Measurements from ENCODE around the gene KRTAP10-4. TPM values are rescaled to one million over a fixed set of nuclear protein-coding genes. Genes with fewer than 3 reads are reported as not detected.
"Not testable (repeated sequence)": the region's sequence is repeated elsewhere in the genome, so short reads cannot be mapped to it uniquely, and the experiment has no call there.

The KRTAP10-4 gene
- total and polyA plus RNA-seq, 2 donors (not counting 1 experiment from before 2014, with no cell fraction given), result not detected

DNA sequence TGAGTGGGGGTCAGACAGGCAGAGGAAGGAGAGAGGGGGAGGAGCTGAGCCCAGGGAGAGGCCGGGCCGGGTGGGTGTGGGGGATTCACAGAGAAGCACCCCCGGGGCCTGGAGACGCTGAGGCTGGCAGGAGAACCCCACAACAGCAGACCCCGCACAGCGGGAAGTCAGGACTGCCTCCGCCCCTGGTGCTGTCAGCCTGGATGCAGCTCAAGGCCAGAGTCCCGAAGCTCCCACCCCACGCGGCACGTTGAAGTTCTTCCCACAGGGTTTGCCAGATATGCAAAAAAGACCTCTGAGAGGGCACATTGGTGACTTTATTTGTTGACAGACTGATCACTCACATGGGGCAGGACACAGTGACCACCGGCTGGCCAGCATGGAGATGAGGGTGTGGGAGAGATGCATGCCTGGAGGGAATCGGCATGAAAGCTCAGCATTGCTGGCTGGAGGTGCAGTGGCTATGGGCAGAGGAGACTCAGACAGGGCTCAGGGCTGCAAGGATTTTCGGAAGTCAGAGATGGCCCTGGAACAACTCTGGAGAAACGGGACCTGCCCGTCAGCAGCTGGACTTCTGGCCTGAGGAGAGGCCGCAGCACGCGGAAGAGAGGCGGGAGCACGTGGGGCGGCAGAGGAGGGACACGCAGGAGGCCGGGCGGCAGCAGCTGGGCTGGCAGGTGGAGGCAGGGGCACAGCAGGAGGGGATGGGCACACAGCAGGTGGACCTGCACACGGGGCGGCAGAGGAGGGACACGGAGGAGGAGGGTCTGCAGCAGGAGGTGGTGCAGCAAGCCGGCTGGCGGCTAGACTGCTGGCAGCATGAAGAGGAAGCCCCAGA is 15.8 kb upstream of the KRTAP10-4 start:
- Histone ChIP-seq H3K27ac (ENCODE audit: insufficient read depth, low read length) (no peak overlapping the region), H4K20me1 (ENCODE audit: control insufficient read depth, extremely low read depth, insufficient read depth, low read length) (no peaks in the 10 kb centered on the region), H3K9me3 (ENCODE audit: control insufficient read depth, insufficient read depth, low read depth, low read length) (no peaks in the 10 kb centered on the region), H3K79me2 (ENCODE audit: control insufficient read depth, insufficient read depth, low read length) (no peaks in the 10 kb centered on the region), H3K9ac (ENCODE audit: insufficient read depth, low read length) (no peak overlapping the region), H3K36me3 (ENCODE audit: control insufficient read depth, insufficient read depth, low read length) (no peaks in the 10 kb centered on the region), H2AFZ (ENCODE audit: low read length) (no peak overlapping the region), H3K4me3 (replicated peaks in 1 of 4; ENCODE audit: control extremely low read depth in 1 of 4, insufficient read depth in 1 of 4, low read depth in 3 of 4, low read length in 4 of 4) (no peak overlapping the region), H3K4me2 (ENCODE audit: extremely low read depth, insufficient read depth, low read length) (no peak overlapping the region), H3K4me1 (ENCODE audit: control insufficient read depth, extremely low read depth, insufficient read depth, low read length) (no peaks in the 10 kb centered on the region), H3K27me3 (ENCODE audit: control insufficient read depth, insufficient read depth, low read length) (no peaks in the 10 kb centered on the region)
- no peak for DNase-seq (ENCODE audit: low read depth in 2 of 2)
- TF ChIP-seq CTCF (conservative IDR thresholded peaks at IDR 0.05 in 1 of 2, IDR thresholded peaks at IDR 0.05 in 1 of 2; ENCODE audit: low read depth in 1 of 2, low read length in 2 of 2) (no peak), EZH2 (IDR thresholded peaks at IDR 0.05; ENCODE audit: low read length, missing control alignments) (no peak)

DNA sequence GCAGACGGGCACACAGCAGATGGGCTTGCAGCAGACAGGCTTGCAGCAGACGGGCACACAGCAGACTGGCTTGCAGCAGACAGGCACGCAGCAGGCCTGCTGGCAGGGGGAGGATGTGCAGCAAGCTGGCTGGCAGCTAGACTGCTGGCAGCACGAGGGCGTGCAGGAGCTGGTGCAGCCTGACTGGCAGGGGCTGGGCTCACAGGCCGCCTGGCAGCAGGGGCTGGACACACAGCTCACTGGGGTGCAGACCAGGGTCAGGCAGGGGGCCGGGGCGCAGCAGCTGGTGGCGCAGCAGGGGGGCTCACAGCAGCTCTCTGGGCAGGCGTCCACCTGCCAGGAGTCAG is 15.2 kb upstream of the KRTAP10-4 start:
- not testable (repeated sequence) for H3K4me3 ChIP-seq (replicated peaks in 1 of 4; ENCODE audit: control extremely low read depth in 1 of 4, insufficient read depth in 1 of 4, low read depth in 3 of 4, low read length in 4 of 4); H3K79me2 ChIP-seq (ENCODE audit: control insufficient read depth, insufficient read depth, low read length); H3K9me3 ChIP-seq (ENCODE audit: control insufficient read depth, insufficient read depth, low read depth, low read length); H3K27ac ChIP-seq (ENCODE audit: insufficient read depth, low read length); H2AFZ ChIP-seq (ENCODE audit: low read length); H3K27me3 ChIP-seq (ENCODE audit: control insufficient read depth, insufficient read depth, low read length); H3K4me1 ChIP-seq (ENCODE audit: control insufficient read depth, extremely low read depth, insufficient read depth, low read length); H3K36me3 ChIP-seq (ENCODE audit: control insufficient read depth, insufficient read depth, low read length); H3K4me2 ChIP-seq (ENCODE audit: extremely low read depth, insufficient read depth, low read length); DNase-seq (ENCODE audit: low read depth in 2 of 2); H4K20me1 ChIP-seq (ENCODE audit: control insufficient read depth, extremely low read depth, insufficient read depth, low read length); H3K9ac ChIP-seq (ENCODE audit: insufficient read depth, low read length)

GRCh38 chr21:44558695-44559094 is 14.8 kb upstream of the KRTAP10-4 start, which contains the start of gene KRTAP10-3:
KRTAP10-3 (minus strand) TSS chr21:44558795; CDS start chr21:44558715, 80 bp downstream.
- no peak for TF ChIP-seq EZH2 (IDR thresholded peaks at IDR 0.05; ENCODE audit: low read length, missing control alignments)
- no peak for TF ChIP-seq CTCF (conservative IDR thresholded peaks at IDR 0.05 in 1 of 2, IDR thresholded peaks at IDR 0.05 in 1 of 2; ENCODE audit: low read depth in 1 of 2, low read length in 2 of 2)
- Histone ChIP-seq H3K4me1 (ENCODE audit: control insufficient read depth, extremely low read depth, insufficient read depth, low read length) (no peaks in the 10 kb centered on the region), H3K4me2 (ENCODE audit: extremely low read depth, insufficient read depth, low read length) (no peak within 1 kb of the TSS), H2AFZ (ENCODE audit: low read length) (no peak within 1 kb of the TSS), H3K36me3 (ENCODE audit: control insufficient read depth, insufficient read depth, low read length) (no peaks in the 10 kb centered on the region), H3K9ac (ENCODE audit: insufficient read depth, low read length) (no peak within 1 kb of the TSS), H3K79me2 (ENCODE audit: control insufficient read depth, insufficient read depth, low read length) (no peaks in the 10 kb centered on the region), H3K4me3 (replicated peaks in 1 of 4; ENCODE audit: control extremely low read depth in 1 of 4, insufficient read depth in 1 of 4, low read depth in 3 of 4, low read length in 4 of 4) (no peak within 1 kb of the TSS), H4K20me1 (ENCODE audit: control insufficient read depth, extremely low read depth, insufficient read depth, low read length) (no peaks in the 10 kb centered on the region), H3K27me3 (ENCODE audit: control insufficient read depth, insufficient read depth, low read length) (no peaks in the 10 kb centered on the region), H3K27ac (ENCODE audit: insufficient read depth, low read length) (no peak within 1 kb of the TSS), H3K9me3 (ENCODE audit: control insufficient read depth, insufficient read depth, low read depth, low read length) (no peaks in the 10 kb centered on the region)
- no peak for DNase-seq (ENCODE audit: low read depth in 2 of 2)
